Tibial artery (tissue), 4 donors: ENCODE measurements around the gene SCAF1.

Experiments
- DNase-seq, 2 donors: peaks; one replicate each; pipeline ENCODE4 v3.0.0-alpha.2; 2019
- H3K27ac ChIP-seq, 2 donors: fragments of 200-600 bp; sonication (generic) in 1 of 2; 1 replicate in 1 of 2; 2 replicates in 1 of 2; pipeline ENCODE4 v1.5.1; 2018 to 2019; ENCODE audit warnings: mild to moderate bottlenecking in 1 of 2
- H3K27me3 ChIP-seq, 2 donors: fragments of 200-600 bp; sonication (generic) in 1 of 2; one replicate each; pipeline versions ENCODE4 v1.5.1 to v1.6.0; 2016 to 2019
- H3K36me3 ChIP-seq, 3 donors: fragments of 200-600 bp; sonication (generic) in 2 of 3; one replicate each; pipeline ENCODE4 v1.5.1; 2016 to 2019; ENCODE audit warnings: mild to moderate bottlenecking in 2 of 3
- H3K4me1 ChIP-seq, 4 donors: fragments of 200-600 bp; sonication (generic) in 2 of 4; 1 replicate in 3 of 4; 2 replicates in 1 of 4; pipeline ENCODE4 v1.5.1; 2016 to 2019
- H3K4me3 ChIP-seq, 2 donors: fragments of 200-600 bp; sonication (generic) in 1 of 2; 1 replicate in 1 of 2; 2 replicates in 1 of 2; pipeline ENCODE4 v1.5.1; 2018 to 2019; ENCODE audit warnings: mild to moderate bottlenecking in 2 of 2
- H3K9me3 ChIP-seq, 3 donors: fragments of 200-600 bp; sonication (generic) in 1 of 3; one replicate each; pipeline ENCODE4 v1.5.1; 2016 to 2019
- intact Hi-C: fragments of 100-400 bp; cut with DNase I; formaldehyde crosslinking; loops from one replicate; pipeline ENCODE4 v1.15.0; 2023; ENCODE audit warnings: low total_unique reads
- TF ChIP-seq, protein P1 (sequence below), 2 experiments: fragments of 200-600 bp in 1 of 2; fragments of 450-650 bp in 1 of 2; IDR thresholded peaks; one replicate each; pipeline ENCODE4 v1.5.1; 2017 to 2019; ENCODE audit warnings: antibody characterized with exemption in 2 of 2, mild to moderate bottlenecking in 1 of 2, moderate library complexity in 1 of 2

Gene SCAF1

GRCh38 chr19:49637821-49638738 lies 3.9 kb upstream of the SCAF1 start:
- Histone ChIP-seq H3K9me3 (no peaks in the 10 kb centered on the region), H3K27ac (peak overlapping the region; percentile 93 to 97), H3K4me1 (peaks cover 0 to 44% (median 22%) of the 10 kb centered on the region in 4 donors), H3K36me3 (peaks cover 12 to 25% (median 22%) of the 10 kb centered on the region in 3 donors), H3K4me3 (peak overlapping the region; percentile 92 to 99), H3K27me3 (no peaks in the 10 kb centered on the region)
- peak; percentile 94 to 98 for DNase-seq
- intact Hi-C loops = loop anchor here (2.0 kb wide), 1 partner anchor 45 kb away; no protein-coding TSS in a partner anchor
- TF ChIP-seq, protein P1, sequence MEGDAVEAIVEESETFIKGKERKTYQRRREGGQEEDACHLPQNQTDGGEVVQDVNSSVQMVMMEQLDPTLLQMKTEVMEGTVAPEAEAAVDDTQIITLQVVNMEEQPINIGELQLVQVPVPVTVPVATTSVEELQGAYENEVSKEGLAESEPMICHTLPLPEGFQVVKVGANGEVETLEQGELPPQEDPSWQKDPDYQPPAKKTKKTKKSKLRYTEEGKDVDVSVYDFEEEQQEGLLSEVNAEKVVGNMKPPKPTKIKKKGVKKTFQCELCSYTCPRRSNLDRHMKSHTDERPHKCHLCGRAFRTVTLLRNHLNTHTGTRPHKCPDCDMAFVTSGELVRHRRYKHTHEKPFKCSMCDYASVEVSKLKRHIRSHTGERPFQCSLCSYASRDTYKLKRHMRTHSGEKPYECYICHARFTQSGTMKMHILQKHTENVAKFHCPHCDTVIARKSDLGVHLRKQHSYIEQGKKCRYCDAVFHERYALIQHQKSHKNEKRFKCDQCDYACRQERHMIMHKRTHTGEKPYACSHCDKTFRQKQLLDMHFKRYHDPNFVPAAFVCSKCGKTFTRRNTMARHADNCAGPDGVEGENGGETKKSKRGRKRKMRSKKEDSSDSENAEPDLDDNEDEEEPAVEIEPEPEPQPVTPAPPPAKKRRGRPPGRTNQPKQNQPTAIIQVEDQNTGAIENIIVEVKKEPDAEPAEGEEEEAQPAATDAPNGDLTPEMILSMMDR (IDR thresholded peaks at IDR 0.05) = no peak

DNA sequence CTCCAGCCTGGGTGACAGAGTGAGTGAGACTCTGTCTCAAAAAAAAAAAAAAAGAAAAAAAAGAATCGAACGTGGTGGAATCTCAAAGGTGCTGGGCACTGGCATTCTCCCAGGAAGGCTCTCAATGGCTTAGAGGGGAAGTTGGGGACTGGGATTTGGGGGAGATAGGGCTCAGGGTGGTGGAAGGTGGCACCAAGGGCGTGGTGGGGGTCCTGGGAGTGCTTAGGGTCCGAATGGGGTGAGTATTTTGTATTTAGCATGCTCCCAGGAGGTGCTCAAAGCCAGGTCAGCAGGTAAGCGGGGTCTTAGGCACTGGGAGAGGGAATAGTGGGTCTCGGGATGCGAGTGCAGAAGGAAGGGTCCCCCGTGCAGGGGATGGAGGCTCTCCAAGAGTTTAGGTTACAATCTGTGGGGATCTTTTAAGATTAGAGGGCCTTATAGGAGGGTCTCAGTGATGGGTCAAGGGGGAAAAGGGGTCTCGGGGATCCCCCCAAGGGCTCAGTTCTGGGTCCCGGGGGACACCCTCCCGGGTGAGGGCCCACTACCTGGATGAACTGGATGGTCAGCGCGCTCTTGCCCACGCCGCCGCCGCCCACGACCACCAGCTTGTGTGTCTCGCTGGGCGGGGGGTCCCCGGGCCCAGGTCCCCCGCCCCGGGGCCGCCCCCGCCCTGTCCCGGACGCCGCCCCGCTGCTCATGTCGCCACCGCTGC lies 2.5 kb upstream of the SCAF1 start:
- peak in 1 of 2 donors; percentile 42 for DNase-seq
- TF ChIP-seq, protein P1 (IDR thresholded peaks at IDR 0.05) = no peak
- H3K9me3 ChIP-seq = no peaks in the 10 kb centered on the region
- H3K27ac ChIP-seq = peak overlapping the region; percentile 93 to 97
- H3K36me3 ChIP-seq = peaks cover 12 to 24% (median 22%) of the 10 kb centered on the region in 3 donors
- peaks cover 5 to 53% (median 33%) of the 10 kb centered on the region in 4 donors for H3K4me1 ChIP-seq
- intact Hi-C loops = no loop called here
- H3K4me3 ChIP-seq = peak overlapping the region; percentile 92 to 99
- H3K27me3 ChIP-seq = no peaks in the 10 kb centered on the region

GRCh38 chr19:49640113-49640898 lies 1.7 kb upstream of the SCAF1 start, which contains the start of gene RRAS:
Gene RRAS, minus strand, starts transcription at chr19:49640143. Its CDS starts 45 bp downstream, at chr19:49640098.
- no peaks in the 10 kb centered on the region for H3K27me3 ChIP-seq
- peak within 1 kb of the TSS; percentile 92 to 99 for H3K4me3 ChIP-seq
- H3K4me1 ChIP-seq = peaks cover 5 to 59% (median 40%) of the 10 kb centered on the region in 4 donors
- peak; percentile 100 for DNase-seq
- no peaks in the 10 kb centered on the region for H3K9me3 ChIP-seq
- peaks cover 8 to 23% (median 16%) of the 10 kb centered on the region in 3 donors for H3K36me3 ChIP-seq
- intact Hi-C loops = no loop called here
- TF ChIP-seq, protein P1 (IDR thresholded peaks at IDR 0.05) = no peak
- peak within 1 kb of the TSS; percentile 93 to 97 for H3K27ac ChIP-seq

DNA sequence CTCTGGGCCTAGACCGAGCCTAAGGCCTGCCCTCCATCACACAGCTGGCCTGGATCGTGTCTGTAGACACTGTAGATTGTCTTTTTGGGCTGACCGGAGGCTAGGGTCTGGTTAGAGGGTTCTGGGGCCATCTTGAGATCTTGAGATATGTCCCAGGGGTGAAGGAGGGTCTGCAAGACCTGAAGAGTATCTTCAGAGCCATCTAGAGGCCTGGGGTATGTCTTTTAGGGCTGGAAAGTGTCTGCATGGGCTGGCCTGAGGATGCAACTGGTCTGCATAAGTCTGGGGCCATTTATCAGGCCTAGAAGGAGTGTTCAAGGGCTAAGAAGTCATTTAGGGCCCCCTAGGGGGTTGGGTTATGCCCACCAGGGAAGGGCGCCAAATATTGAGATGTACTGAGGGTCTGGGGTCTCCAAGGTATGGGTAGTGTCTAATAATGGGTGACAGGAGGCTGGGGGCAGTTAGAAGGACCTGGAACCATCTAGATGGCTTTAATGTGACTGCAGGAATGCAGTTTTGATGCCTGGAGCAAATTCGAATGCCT lies 555 bp downstream of the SCAF1 start:
- no peaks in the 10 kb centered on the region for H3K27me3 ChIP-seq
- DNase-seq = no peak
- no peaks in the 10 kb centered on the region for H3K9me3 ChIP-seq
- H3K27ac ChIP-seq = peak overlapping the region; percentile 95
- H3K4me1 ChIP-seq = peaks cover 5 to 47% (median 33%) of the 10 kb centered on the region in 4 donors
- peak overlapping the region; percentile 92 to 99 for H3K4me3 ChIP-seq
- H3K36me3 ChIP-seq = peaks cover 12 to 29% (median 22%) of the 10 kb centered on the region in 3 donors
- TF ChIP-seq, protein P1 (IDR thresholded peaks at IDR 0.05) = no peak
- intact Hi-C loops = no loop called here

- Histone ChIP-seq H3K4me1 (peaks cover 5 to 40% (median 29%) of the 10 kb centered on the region in 4 donors), H3K4me3 (no peak overlapping the region), H3K27ac (peak overlapping the region in 1 of 2 donors; percentile 95), H3K36me3 (peaks cover 16 to 38% (median 22%) of the 10 kb centered on the region in 3 donors), H3K27me3 (no peaks in the 10 kb centered on the region), H3K9me3 (no peaks in the 10 kb centered on the region)
- no peak for DNase-seq
- TF ChIP-seq, protein P1 (IDR thresholded peaks at IDR 0.05) = no peak
- intact Hi-C loops = no loop called here
Measured at GRCh38 chr19:49643466-49643865, 1.5 kb downstream of the SCAF1 start.
